Liver (tissue), 9 donors: ENCODE results near the gene ACTR6. TPM values are rescaled to one million over a fixed set of nuclear protein-coding genes. Genes with fewer than 3 reads are reported as not detected.
"Not testable (repeated sequence)": the region's sequence is repeated elsewhere in the genome, so short reads cannot be mapped to it uniquely, and the experiment has no call there.

Experiments used
- DNase-seq: peaks from one replicate; pipeline ENCODE4 v3.0.0-alpha.2; 2017; ENCODE audit warnings: low spot score
- H3K27ac ChIP-seq, 2 donors: one replicate each; pipeline ENCODE4 v1.7.0; 2013; ENCODE audit warnings: inconsistent platforms in 2 of 2, low read length in 2 of 2, control low read depth in 1 of 2, low read depth in 1 of 2, mild to moderate bottlenecking in 1 of 2
- H3K27me3 ChIP-seq, 4 donors: one replicate each; pipeline versions ENCODE4 v1.6.1 to v1.7.0; 2013; ENCODE audit warnings: low read length in 3 of 4, inconsistent platforms in 1 of 4, mild to moderate bottlenecking in 1 of 4, moderate library complexity in 1 of 4; ENCODE audit not compliant: control insufficient read depth in 4 of 4, insufficient read depth in 4 of 4
- H3K36me3 ChIP-seq, 4 donors: one replicate each; pipeline versions ENCODE4 v1.6.1 to v1.7.0; 2013; ENCODE audit warnings: low read length in 3 of 4, mild to moderate bottlenecking in 3 of 4, low read depth in 1 of 4, moderate library complexity in 1 of 4; ENCODE audit not compliant: control insufficient read depth in 4 of 4, insufficient read depth in 3 of 4
- H3K4me1 ChIP-seq, 4 donors: one replicate each; pipeline versions ENCODE4 v1.6.1 to v1.7.0; 2013; ENCODE audit warnings: low read length in 3 of 4, mild to moderate bottlenecking in 3 of 4, moderate library complexity in 1 of 4; ENCODE audit not compliant: control insufficient read depth in 4 of 4, insufficient read depth in 4 of 4
- H3K4me3 ChIP-seq, 3 donors: one replicate each; pipeline versions ENCODE4 v1.6.1 to v1.7.0; 2013; ENCODE audit warnings: low read length in 3 of 3, control low read depth in 1 of 3, low read depth in 1 of 3, mild to moderate bottlenecking in 1 of 3
- H3K9ac ChIP-seq, 2 donors: one replicate each; pipeline ENCODE4 v1.7.0; 2013; ENCODE audit warnings: low read length in 2 of 2, mild to moderate bottlenecking in 2 of 2, moderate library complexity in 2 of 2, control low read depth in 1 of 2, low read depth in 1 of 2
- H3K9me3 ChIP-seq, 4 donors: one replicate each; pipeline versions ENCODE4 v1.6.1 to v1.7.0; 2013; ENCODE audit warnings: low read length in 3 of 4; ENCODE audit not compliant: control insufficient read depth in 4 of 4
- FOXA1 ChIP-seq: IDR thresholded peaks from 2 replicates; pipeline ENCODE4 v1.6.1; 2016; ENCODE audit warnings: antibody characterized with exemption
- FOXA2 ChIP-seq: IDR thresholded peaks from 2 replicates; pipeline ENCODE4 v1.6.1; 2016; ENCODE audit warnings: antibody characterized with exemption
- HNF4A ChIP-seq, 2 donors: conservative IDR thresholded peaks; 2 replicates each; pipeline ENCODE4 v1.6.1; 2016; ENCODE audit warnings: antibody characterized with exemption in 2 of 2, mild to moderate bottlenecking in 2 of 2
- HNF4G ChIP-seq: IDR thresholded peaks from 2 replicates; pipeline ENCODE4 v1.6.1; 2016; ENCODE audit warnings: antibody characterized with exemption
- JUND ChIP-seq, 2 donors: IDR thresholded peaks; 2 replicates each; pipeline ENCODE4 v1.6.1; 2016; ENCODE audit warnings: antibody characterized with exemption in 2 of 2
- NR2F2 ChIP-seq: IDR thresholded peaks from 2 replicates; pipeline ENCODE4 v1.6.1; 2016; ENCODE audit warnings: antibody characterized with exemption
- RAD21 ChIP-seq, 2 donors: IDR thresholded peaks; 2 replicates each; pipeline ENCODE4 v1.6.1; 2016; ENCODE audit warnings: antibody characterized with exemption in 2 of 2, mild to moderate bottlenecking in 2 of 2
- RXRA ChIP-seq, 2 donors: IDR thresholded peaks; 2 replicates each; pipeline ENCODE4 v1.6.1; 2017 to 2018; ENCODE audit warnings: antibody characterized with exemption in 2 of 2, mild to moderate bottlenecking in 1 of 2
- SP1 ChIP-seq: IDR thresholded peaks from 2 replicates; pipeline ENCODE4 v1.6.1; 2018; ENCODE audit warnings: antibody characterized with exemption, mild to moderate bottlenecking
- TAF1 ChIP-seq: conservative IDR thresholded peaks from 2 replicates; pipeline ENCODE4 v1.6.1; 2016; ENCODE audit warnings: antibody characterized with exemption, mild to moderate bottlenecking
- YY1 ChIP-seq: IDR thresholded peaks from 2 replicates; pipeline ENCODE4 v1.6.1; 2016; ENCODE audit warnings: antibody characterized with exemption, mild to moderate bottlenecking
- WGBS: extraction: QIAGEN DNeasy Blood & Tissue Kit; methylation state at CpG from one replicate; pipeline ENCODE4 v1.1.7; 2013; 5-methylcytosine and 5-hydroxymethylcytosine counted together
- polyA plus RNA-seq, 2 donors: library from polyadenylated mRNA; stranded (reverse) in 1 of 2; unstranded in 1 of 2; fragments of 200-250 nt in 1 of 2; fragments of >200 nt in 1 of 2; fragmentation: Nextera tagmentation in 1 of 2; extraction: Ambion mirVana in 1 of 2; gene quantifications; one replicate each; pipeline versions ENCODE4 v1.2.1 to v1.2.3, GENCODE V29; 2013 to 2015
- total RNA-seq, 2 donors: library from RNA; depleted of rRNA; stranded (reverse); fragments of >200 nt; gene quantifications; one replicate each; pipeline ENCODE4 v1.2.3, GENCODE V29; 2014
- TF ChIP-seq, protein P1 (sequence below): IDR thresholded peaks from 2 replicates; pipeline ENCODE4 v1.6.1; 2016; ENCODE audit warnings: antibody characterized with exemption, mild to moderate bottlenecking
- TF ChIP-seq, protein P2 (sequence below): IDR thresholded peaks from 2 replicates; pipeline ENCODE4 v1.6.1; 2016; ENCODE audit warnings: antibody characterized with exemption
- TF ChIP-seq, protein P3 (sequence below): fragments of 150-350 bp; IDR thresholded peaks from 2 replicates; pipeline ENCODE4 v1.5.1; 2017; ENCODE audit warnings: improper control_type of control experiment, low read depth, low read length; ENCODE audit not compliant: missing input control
- TF ChIP-seq, protein P4 (sequence below): IDR thresholded peaks from 2 replicates; pipeline ENCODE4 v1.6.1; 2016; ENCODE audit warnings: antibody characterized with exemption
- donor health status: healthy.
- donor health status: healthy.
- donor health status: healthy.
- donor health status: healthy.
- donor health status: healthy.

The ACTR6 gene
- total and polyA plus RNA-seq, 4 donors = 6.9 to 9.7 (median 8.7) TPM

DNA sequence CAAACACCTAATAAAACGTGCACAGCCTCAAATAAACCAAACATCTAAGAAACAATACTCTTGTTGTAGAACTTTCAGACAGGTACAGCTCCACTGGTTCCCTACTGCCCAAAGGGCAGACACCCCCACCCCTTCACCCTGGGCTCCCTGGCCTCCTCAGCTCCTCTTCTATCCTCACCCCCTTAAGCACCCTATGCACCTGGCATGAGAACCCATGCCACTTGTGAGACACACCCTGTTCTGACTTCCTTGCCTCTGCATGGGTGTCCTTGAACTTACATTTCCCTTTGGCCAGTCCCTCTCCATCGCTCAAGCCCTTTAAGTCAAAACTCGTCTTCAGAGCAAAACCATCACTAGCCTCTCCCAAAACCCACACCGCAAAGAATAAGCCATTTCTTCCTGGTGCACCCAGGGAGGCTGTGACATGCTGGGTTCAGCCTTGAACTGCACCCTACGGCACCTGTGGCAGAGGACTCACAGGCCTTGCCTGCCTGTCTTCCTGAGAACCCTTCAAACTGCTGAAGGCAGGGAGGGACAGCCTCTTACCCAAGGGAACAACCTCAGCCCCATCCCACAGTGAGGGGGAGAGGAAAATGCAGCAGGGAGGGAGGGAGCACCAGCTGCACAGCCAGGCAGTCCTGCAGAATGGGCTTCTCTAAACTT, 12.6 kb upstream of the ACTR6 start:
- Histone ChIP-seq H3K9ac (no peak overlapping the region), H3K27ac (no peak overlapping the region), H3K9me3 (no peaks in the 10 kb centered on the region), H3K36me3 (peaks cover 0 to 4% (median 0%) of the 10 kb centered on the region in 4 donors), H3K4me1 (no peaks in the 10 kb centered on the region), H3K27me3 (no peaks in the 10 kb centered on the region), H3K4me3 (no peak overlapping the region)
- DNase-seq = no peak
- TF ChIP-seq, protein P1, sequence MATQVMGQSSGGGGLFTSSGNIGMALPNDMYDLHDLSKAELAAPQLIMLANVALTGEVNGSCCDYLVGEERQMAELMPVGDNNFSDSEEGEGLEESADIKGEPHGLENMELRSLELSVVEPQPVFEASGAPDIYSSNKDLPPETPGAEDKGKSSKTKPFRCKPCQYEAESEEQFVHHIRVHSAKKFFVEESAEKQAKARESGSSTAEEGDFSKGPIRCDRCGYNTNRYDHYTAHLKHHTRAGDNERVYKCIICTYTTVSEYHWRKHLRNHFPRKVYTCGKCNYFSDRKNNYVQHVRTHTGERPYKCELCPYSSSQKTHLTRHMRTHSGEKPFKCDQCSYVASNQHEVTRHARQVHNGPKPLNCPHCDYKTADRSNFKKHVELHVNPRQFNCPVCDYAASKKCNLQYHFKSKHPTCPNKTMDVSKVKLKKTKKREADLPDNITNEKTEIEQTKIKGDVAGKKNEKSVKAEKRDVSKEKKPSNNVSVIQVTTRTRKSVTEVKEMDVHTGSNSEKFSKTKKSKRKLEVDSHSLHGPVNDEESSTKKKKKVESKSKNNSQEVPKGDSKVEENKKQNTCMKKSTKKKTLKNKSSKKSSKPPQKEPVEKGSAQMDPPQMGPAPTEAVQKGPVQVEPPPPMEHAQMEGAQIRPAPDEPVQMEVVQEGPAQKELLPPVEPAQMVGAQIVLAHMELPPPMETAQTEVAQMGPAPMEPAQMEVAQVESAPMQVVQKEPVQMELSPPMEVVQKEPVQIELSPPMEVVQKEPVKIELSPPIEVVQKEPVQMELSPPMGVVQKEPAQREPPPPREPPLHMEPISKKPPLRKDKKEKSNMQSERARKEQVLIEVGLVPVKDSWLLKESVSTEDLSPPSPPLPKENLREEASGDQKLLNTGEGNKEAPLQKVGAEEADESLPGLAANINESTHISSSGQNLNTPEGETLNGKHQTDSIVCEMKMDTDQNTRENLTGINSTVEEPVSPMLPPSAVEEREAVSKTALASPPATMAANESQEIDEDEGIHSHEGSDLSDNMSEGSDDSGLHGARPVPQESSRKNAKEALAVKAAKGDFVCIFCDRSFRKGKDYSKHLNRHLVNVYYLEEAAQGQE = no peak
- TF ChIP-seq RAD21 (IDR thresholded peaks at IDR 0.05) = no peak
- TF ChIP-seq NR2F2 = no peak
- TF ChIP-seq FOXA2 = no peak
- TF ChIP-seq TAF1 = no peak
- TF ChIP-seq HNF4G = no peak
- TF ChIP-seq, protein P2, sequence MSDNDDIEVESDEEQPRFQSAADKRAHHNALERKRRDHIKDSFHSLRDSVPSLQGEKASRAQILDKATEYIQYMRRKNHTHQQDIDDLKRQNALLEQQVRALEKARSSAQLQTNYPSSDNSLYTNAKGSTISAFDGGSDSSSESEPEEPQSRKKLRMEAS = no peak
- WGBS = 94% methylated on average over 5 of the region's 5 CpGs

DNA sequence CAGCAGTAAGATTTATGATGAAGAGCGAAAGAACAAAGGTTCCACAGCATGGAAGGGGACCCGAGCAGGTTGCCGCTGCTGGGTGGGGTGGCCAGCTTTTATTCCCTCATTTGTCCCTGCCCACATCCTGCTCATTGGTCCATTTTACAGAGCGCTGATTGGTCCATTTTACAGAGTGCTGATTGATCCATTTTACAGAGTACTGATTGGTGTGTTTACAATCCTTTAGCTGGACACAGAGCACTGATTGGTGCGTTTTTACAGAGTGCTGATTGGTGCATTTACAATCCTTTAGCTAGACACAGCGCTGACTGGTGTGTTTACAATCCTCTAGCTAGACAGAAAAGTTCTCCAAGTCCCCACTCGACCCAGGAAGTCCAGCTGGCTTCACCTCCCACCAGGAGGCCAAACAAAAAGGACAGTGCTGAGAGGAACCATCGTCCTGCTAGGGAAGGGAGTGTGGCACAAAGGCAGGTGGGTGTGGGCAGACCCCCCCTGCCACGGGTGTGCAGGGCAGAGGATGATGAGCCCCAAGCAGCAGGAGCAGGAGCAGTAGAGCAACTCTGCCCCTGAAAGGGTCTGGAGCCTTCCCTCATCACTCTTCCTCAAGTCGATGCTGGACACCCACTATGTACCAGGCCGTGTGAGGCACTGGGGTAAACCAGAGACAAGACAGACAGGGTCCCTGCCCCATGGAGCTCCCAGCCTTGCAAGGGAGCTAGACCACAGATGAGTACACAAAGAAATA, 11.6 kb upstream of the ACTR6 start:
- DNase-seq = not testable (repeated sequence)
- 95% methylated on average over 11 of the region's 11 CpGs for WGBS

DNA sequence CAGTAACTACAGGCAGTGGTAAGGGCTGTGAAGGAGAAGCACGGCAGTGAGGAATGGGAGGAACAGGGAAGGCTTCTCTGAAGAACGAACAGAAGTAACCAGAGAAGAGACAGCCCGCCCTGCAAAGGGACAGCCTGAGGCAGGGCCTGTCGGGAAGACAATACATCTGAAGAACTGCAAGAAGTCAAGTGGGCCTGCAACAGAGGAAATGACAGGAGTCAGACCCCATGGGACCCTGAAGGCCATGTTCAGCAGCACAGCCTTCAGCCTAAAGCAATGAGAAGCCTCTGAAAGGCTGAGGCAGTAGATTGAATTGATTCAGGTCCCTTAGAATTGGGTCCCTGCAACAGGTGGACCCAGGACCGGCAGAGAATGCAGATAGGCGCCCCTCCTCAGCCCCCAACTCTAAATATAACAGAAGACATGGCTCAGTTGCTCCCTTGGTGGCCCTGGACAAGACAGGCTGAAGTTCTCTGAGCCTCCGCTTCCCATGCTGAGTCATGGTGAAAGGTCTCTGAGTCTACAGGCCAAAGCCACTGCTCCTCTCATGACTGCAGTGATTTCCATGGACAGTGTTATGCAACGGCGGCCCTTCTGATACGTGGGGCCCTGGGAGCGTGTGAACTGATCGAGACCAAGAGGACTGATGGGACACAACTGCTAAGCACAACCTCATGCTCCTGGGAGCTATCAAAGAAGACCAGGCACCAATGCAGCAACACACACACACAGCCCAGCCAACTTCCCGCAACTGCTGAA, 10.8 kb upstream of the ACTR6 start:
- Histone ChIP-seq H3K9ac (no peak overlapping the region), H3K4me1 (no peaks in the 10 kb centered on the region), H3K36me3 (peaks cover 0 to 8% (median 0%) of the 10 kb centered on the region in 4 donors), H3K4me3 (no peak overlapping the region), H3K27ac (no peak overlapping the region), H3K27me3 (no peaks in the 10 kb centered on the region), H3K9me3 (no peaks in the 10 kb centered on the region)
- no peak for DNase-seq
- WGBS = 92% methylated on average over 13 of the region's 13 CpGs
- TF ChIP-seq HNF4A (conservative IDR thresholded peaks at IDR 0.05) = no peak
- no peak for TF ChIP-seq SP1
- no peak for TF ChIP-seq YY1
- TF ChIP-seq TAF1 = no peak
- TF ChIP-seq RAD21 (IDR thresholded peaks at IDR 0.05) = no peak
- no peak for TF ChIP-seq FOXA1
- TF ChIP-seq, protein P3, sequence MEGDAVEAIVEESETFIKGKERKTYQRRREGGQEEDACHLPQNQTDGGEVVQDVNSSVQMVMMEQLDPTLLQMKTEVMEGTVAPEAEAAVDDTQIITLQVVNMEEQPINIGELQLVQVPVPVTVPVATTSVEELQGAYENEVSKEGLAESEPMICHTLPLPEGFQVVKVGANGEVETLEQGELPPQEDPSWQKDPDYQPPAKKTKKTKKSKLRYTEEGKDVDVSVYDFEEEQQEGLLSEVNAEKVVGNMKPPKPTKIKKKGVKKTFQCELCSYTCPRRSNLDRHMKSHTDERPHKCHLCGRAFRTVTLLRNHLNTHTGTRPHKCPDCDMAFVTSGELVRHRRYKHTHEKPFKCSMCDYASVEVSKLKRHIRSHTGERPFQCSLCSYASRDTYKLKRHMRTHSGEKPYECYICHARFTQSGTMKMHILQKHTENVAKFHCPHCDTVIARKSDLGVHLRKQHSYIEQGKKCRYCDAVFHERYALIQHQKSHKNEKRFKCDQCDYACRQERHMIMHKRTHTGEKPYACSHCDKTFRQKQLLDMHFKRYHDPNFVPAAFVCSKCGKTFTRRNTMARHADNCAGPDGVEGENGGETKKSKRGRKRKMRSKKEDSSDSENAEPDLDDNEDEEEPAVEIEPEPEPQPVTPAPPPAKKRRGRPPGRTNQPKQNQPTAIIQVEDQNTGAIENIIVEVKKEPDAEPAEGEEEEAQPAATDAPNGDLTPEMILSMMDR = no peak
- TF ChIP-seq, protein P4, sequence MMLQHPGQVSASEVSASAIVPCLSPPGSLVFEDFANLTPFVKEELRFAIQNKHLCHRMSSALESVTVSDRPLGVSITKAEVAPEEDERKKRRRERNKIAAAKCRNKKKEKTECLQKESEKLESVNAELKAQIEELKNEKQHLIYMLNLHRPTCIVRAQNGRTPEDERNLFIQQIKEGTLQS = no peak
- TF ChIP-seq RXRA (IDR thresholded peaks at IDR 0.05) = no peak
- TF ChIP-seq, protein P2 = no peak
- no peak for TF ChIP-seq NR2F2
- TF ChIP-seq HNF4G = no peak
- no peak for TF ChIP-seq JUND (IDR thresholded peaks at IDR 0.05)
- TF ChIP-seq, protein P1 = no peak

More for the DNA sequence above, 11.6 kb upstream of the ACTR6 start:
- not testable (repeated sequence) for H3K4me1 ChIP-seq, H3K9me3 ChIP-seq, H3K36me3 ChIP-seq, H3K4me3 ChIP-seq, H3K27ac ChIP-seq, H3K9ac ChIP-seq, H3K27me3 ChIP-seq
